ENCODE data around the gene ARID1B.

The ARID1B gene

GRCh38 chr6:156994215-156995076 is 217.3 kb downstream of the ARID1B start:
- Histone ChIP-seq H3K4me1 (ENCODE audit: control insufficient read depth in 1 of 2, insufficient read depth in 1 of 2, low read depth in 1 of 2, low read length in 1 of 2) (peaks cover 0 to 19% of the 10 kb centered on the region in 2 experiments), H3K27me3 (no peaks in the 10 kb centered on the region), H3K4me3 (ENCODE audit: low read depth in 1 of 2, low read length in 1 of 2) (no peak overlapping the region), H3K36me3 (no peaks in the 10 kb centered on the region), H3K9me3 (no peaks in the 10 kb centered on the region), H3K27ac (no peak overlapping the region)
- TF ChIP-seq, protein P1, sequence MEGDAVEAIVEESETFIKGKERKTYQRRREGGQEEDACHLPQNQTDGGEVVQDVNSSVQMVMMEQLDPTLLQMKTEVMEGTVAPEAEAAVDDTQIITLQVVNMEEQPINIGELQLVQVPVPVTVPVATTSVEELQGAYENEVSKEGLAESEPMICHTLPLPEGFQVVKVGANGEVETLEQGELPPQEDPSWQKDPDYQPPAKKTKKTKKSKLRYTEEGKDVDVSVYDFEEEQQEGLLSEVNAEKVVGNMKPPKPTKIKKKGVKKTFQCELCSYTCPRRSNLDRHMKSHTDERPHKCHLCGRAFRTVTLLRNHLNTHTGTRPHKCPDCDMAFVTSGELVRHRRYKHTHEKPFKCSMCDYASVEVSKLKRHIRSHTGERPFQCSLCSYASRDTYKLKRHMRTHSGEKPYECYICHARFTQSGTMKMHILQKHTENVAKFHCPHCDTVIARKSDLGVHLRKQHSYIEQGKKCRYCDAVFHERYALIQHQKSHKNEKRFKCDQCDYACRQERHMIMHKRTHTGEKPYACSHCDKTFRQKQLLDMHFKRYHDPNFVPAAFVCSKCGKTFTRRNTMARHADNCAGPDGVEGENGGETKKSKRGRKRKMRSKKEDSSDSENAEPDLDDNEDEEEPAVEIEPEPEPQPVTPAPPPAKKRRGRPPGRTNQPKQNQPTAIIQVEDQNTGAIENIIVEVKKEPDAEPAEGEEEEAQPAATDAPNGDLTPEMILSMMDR (IDR thresholded peaks at IDR 0.05) = no peak

- Histone ChIP-seq H3K27me3 (no peaks in the 10 kb centered on the region), H3K9me3 (no peaks in the 10 kb centered on the region), H3K36me3 (no peaks in the 10 kb centered on the region), H3K4me1 (ENCODE audit: control insufficient read depth in 1 of 2, insufficient read depth in 1 of 2, low read depth in 1 of 2, low read length in 1 of 2) (peaks cover 0 to 19% of the 10 kb centered on the region in 2 experiments), H3K4me3 (ENCODE audit: low read depth in 1 of 2, low read length in 1 of 2) (no peak overlapping the region), H3K27ac (no peak overlapping the region)
- TF ChIP-seq, protein P1 (IDR thresholded peaks at IDR 0.05) = no peak
Observed at GRCh38 chr6:156995502-156995901, 218.3 kb downstream of the ARID1B start.

DNA sequence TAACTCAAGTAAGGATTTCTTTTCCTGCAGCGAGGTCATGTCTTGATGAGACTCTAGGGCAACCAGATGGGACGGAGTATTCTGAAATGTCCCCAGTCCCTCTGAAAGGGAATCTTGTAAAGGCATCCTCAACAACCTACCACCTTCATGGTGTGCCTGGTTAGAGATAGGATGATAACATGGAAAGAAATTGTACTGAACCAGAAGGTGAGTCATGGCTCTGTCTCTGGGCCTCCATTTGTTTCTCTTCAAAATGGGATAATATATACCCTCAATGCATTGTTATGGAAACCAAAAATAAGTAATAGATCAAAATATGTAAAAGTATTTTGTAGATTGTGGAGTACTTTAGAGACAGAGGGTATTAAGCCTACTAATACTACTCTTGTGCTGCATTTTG is 219.1 kb downstream of the ARID1B start:
- TF ChIP-seq, protein P1 (IDR thresholded peaks at IDR 0.05) = no peak
- no peaks in the 10 kb centered on the region for H3K9me3 ChIP-seq
- no peak overlapping the region for H3K4me3 ChIP-seq (ENCODE audit: low read depth in 1 of 2, low read length in 1 of 2)
- H3K27ac ChIP-seq = no peak overlapping the region
- no peaks in the 10 kb centered on the region for H3K36me3 ChIP-seq
- no peaks in the 10 kb centered on the region for H3K27me3 ChIP-seq
- peaks cover 0 to 19% of the 10 kb centered on the region in 2 experiments for H3K4me1 ChIP-seq (ENCODE audit: control insufficient read depth in 1 of 2, insufficient read depth in 1 of 2, low read depth in 1 of 2, low read length in 1 of 2)

DNA sequence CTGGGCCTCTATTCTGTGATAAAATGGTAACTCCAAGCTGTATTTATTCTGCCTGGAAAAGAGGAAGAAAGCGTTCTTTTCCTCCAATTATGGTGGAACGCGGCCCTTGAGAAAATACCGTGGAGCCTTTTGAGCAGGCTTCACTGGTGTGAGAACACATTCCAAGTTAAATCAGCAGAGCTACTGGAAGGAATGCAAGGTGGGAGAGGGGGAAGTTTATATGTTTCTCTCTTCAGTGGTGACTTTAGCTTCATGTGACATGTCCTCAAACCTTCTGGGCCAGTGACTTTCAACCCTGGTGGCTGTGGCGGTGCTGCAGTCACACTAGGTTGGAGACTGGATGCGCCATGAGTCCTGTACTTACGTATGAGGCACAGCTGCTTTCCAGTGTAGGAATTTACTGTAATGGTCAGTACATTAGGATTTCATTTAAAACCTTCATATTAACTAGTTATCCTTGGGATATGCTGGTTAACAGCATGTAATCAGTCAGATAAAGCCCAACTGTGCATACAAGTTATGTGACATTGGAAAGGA is 221.7 kb downstream of the ARID1B start:
- TF ChIP-seq, protein P1 (IDR thresholded peaks at IDR 0.05) = no peak
- Histone ChIP-seq H3K4me1 (ENCODE audit: control insufficient read depth in 1 of 2, insufficient read depth in 1 of 2, low read depth in 1 of 2, low read length in 1 of 2) (peaks cover 0 to 10% of the 10 kb centered on the region in 2 experiments), H3K4me3 (ENCODE audit: low read depth in 1 of 2, low read length in 1 of 2) (no peak overlapping the region), H3K27ac (no peak overlapping the region), H3K27me3 (no peaks in the 10 kb centered on the region), H3K36me3 (no peaks in the 10 kb centered on the region), H3K9me3 (no peaks in the 10 kb centered on the region)

DNA sequence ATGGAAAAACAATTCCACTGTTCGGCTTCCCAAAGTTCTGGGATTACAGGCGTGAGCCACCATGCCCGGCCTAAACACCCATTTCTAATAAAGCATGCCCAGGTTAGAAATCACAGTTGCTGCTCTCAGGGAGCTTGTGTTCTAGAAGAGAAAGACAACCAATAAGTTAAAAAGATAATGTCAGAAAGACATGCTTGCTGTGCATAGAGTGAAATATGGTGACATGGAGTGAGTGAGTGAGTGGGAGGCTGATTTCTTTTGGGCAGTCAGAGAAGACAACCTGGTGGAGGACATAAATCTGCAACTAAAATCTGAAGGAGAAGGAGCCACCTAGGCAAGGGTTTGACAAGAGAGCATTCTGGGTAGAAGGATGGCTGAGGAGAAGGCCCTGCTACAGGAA is 222.6 kb downstream of the ARID1B start:
- H3K4me1 ChIP-seq (ENCODE audit: control insufficient read depth in 1 of 2, insufficient read depth in 1 of 2, low read depth in 1 of 2, low read length in 1 of 2) = peaks cover 0 to 1% of the 10 kb centered on the region in 2 experiments
- H3K27ac ChIP-seq = no peak overlapping the region
- no peaks in the 10 kb centered on the region for H3K9me3 ChIP-seq
- TF ChIP-seq, protein P1 (IDR thresholded peaks at IDR 0.05) = no peak
- H3K4me3 ChIP-seq (ENCODE audit: low read depth in 1 of 2, low read length in 1 of 2) = no peak overlapping the region
- H3K27me3 ChIP-seq = no peaks in the 10 kb centered on the region
- H3K36me3 ChIP-seq = no peaks in the 10 kb centered on the region

All from neutrophil (primary cell).